SK-N-MC (cell line): ENCODE results near the gene TAF7.

Experiments
- EZH2 ChIP-seq: fragments of 200-600 bp; sonication (generic); IDR thresholded peaks from one replicate; pipeline ENCODE4 v1.6.1; 2017; ENCODE audit warnings: antibody characterized with exemption
- FOXP2 ChIP-seq: optimal IDR thresholded peaks from 2 replicates; pipeline ENCODE3; 2011; ENCODE audit warnings: mild to moderate bottlenecking, moderate library complexity; ENCODE audit not compliant: insufficient read depth; ENCODE audit errors: extremely low read length, control extremely low read depth
- POLR2AphosphoS5 ChIP-seq: IDR thresholded peaks from 2 replicates; pipeline ENCODE4 v1.6.1; 2012; ENCODE audit warnings: mild to moderate bottlenecking, low read depth, low read length, borderline replicate concordance

GRCh38 chr5:141326088-141326854 lies 5.7 kb upstream of the TAF7 start:
- TF ChIP-seq POLR2AphosphoS5 (no peak), EZH2 (no peak), FOXP2 (no peak)
